ENCODE measurements around the gene LAMC2. TPM values are rescaled to one million over a fixed set of nuclear protein-coding genes. Genes with fewer than 3 reads are reported as not detected.

Gene LAMC2
- total RNA-seq, 1 experiment from 2014 or later, result 0.11 TPM

DNA sequence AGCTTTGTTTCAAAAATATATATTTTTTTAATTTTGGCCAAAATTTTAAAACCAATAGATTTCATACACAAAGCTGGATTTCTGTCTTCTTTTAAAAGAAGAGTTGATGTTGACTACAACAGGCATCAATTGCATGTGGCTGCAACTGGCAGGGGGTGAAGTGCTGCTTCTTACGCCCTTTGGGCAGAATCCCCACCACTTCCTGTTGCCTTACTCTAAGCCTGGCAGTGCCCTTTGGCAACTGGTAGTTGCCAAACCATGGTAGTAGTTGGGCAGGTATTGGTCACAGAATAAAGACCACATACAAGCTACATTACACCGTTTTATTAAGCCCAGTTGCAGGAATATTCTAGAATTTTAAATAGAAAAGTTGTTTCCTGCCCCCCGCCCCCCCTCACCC is 17.0 kb downstream of the LAMC2 start:
- CTCF ChIA-PET, result no interaction called here
- Histone ChIP-seq H3K9me3 (ENCODE audit: low read depth, low read length, poor library complexity, severe bottlenecking) (no peaks in the 10 kb centered on the region), H3K4me1 (ENCODE audit: insufficient read depth, low read length, poor library complexity, severe bottlenecking) (no peaks in the 10 kb centered on the region), H3K36me3 (ENCODE audit: insufficient read depth, low read length, poor library complexity, severe bottlenecking) (no peaks in the 10 kb centered on the region), H3K4me3 (ENCODE audit: low read depth, low read length, poor library complexity, severe bottlenecking) (no peak overlapping the region), H3K27me3 (replicated peaks; ENCODE audit: insufficient read depth, low read depth, low read length, poor library complexity) (no peaks in the 10 kb centered on the region), H3K27ac (ENCODE audit: low read depth, low read length, poor library complexity, severe bottlenecking) (no peak overlapping the region)
- no peak for DNase-seq (ENCODE audit: low spot score)
- BruUV-seq (replicated peaks), result no TSS peak
- intact Hi-C loops (cut with micrococcal nuclease; ENCODE audit: unreplicated experiment), result no loop called here
- TF ChIP-seq CTCF (conservative IDR thresholded peaks at IDR 0.05; ENCODE audit: low read depth, low read length) (no peak), EZH2 (IDR thresholded peaks at IDR 0.05; ENCODE audit: borderline replicate concordance, low read depth, low read length, poor library complexity, severe bottlenecking) (no peak)
- POLR2A ChIA-PET (ENCODE audit: low non-redundant PET), result no interaction called here

GRCh38 chr1:183205196-183205781 is 19.2 kb downstream of the LAMC2 start:
- Histone ChIP-seq H3K4me3 (ENCODE audit: low read depth, low read length, poor library complexity, severe bottlenecking) (no peak overlapping the region), H3K27ac (ENCODE audit: low read depth, low read length, poor library complexity, severe bottlenecking) (no peak overlapping the region), H3K36me3 (ENCODE audit: insufficient read depth, low read length, poor library complexity, severe bottlenecking) (no peaks in the 10 kb centered on the region), H3K9me3 (ENCODE audit: low read depth, low read length, poor library complexity, severe bottlenecking) (no peaks in the 10 kb centered on the region), H3K27me3 (replicated peaks; ENCODE audit: insufficient read depth, low read depth, low read length, poor library complexity) (no peaks in the 10 kb centered on the region), H3K4me1 (ENCODE audit: insufficient read depth, low read length, poor library complexity, severe bottlenecking) (no peaks in the 10 kb centered on the region)
- intact Hi-C loops (cut with micrococcal nuclease; ENCODE audit: unreplicated experiment), result no loop called here
- ChIA-PET CTCF (no interaction called here), POLR2A (ENCODE audit: low non-redundant PET) (interaction anchor here (0.7 kb wide), 1 partner anchor 133 kb away, joined by 3 read pairs; no protein-coding TSS in a partner anchor)
- BruUV-seq (replicated peaks), result no TSS peak
- TF ChIP-seq EZH2 (IDR thresholded peaks at IDR 0.05; ENCODE audit: borderline replicate concordance, low read depth, low read length, poor library complexity, severe bottlenecking), result no peak
- no peak for TF ChIP-seq CTCF (conservative IDR thresholded peaks at IDR 0.05; ENCODE audit: low read depth, low read length)
- DNase-seq (ENCODE audit: low spot score), result no peak

- CTCF ChIA-PET, result no interaction called here
- BruUV-seq (replicated peaks), result no TSS peak
- no peaks in the 10 kb centered on the region for H3K9me3 ChIP-seq (ENCODE audit: low read depth, low read length, poor library complexity, severe bottlenecking)
- H3K4me1 ChIP-seq (ENCODE audit: insufficient read depth, low read length, poor library complexity, severe bottlenecking), result no peaks in the 10 kb centered on the region
- H3K36me3 ChIP-seq (ENCODE audit: insufficient read depth, low read length, poor library complexity, severe bottlenecking), result no peaks in the 10 kb centered on the region
- DNase-seq (ENCODE audit: low spot score), result no peak
- no peak overlapping the region for H3K27ac ChIP-seq (ENCODE audit: low read depth, low read length, poor library complexity, severe bottlenecking)
- POLR2A ChIA-PET (ENCODE audit: low non-redundant PET), result no interaction called here
- intact Hi-C loops (cut with micrococcal nuclease; ENCODE audit: unreplicated experiment), result no loop called here
- H3K4me3 ChIP-seq (ENCODE audit: low read depth, low read length, poor library complexity, severe bottlenecking), result no peak overlapping the region
- no peak for TF ChIP-seq EZH2 (IDR thresholded peaks at IDR 0.05; ENCODE audit: borderline replicate concordance, low read depth, low read length, poor library complexity, severe bottlenecking)
- TF ChIP-seq CTCF (conservative IDR thresholded peaks at IDR 0.05; ENCODE audit: low read depth, low read length), result no peak
- H3K27me3 ChIP-seq (replicated peaks; ENCODE audit: insufficient read depth, low read depth, low read length, poor library complexity), result no peaks in the 10 kb centered on the region
These were observed 20.6 kb downstream of the LAMC2 start for GRCh38 chr1:183206538-183207122.

Measured in A673 (cell line).